ENCODE data around the gene RGN. TPM values are rescaled to one million over a fixed set of nuclear protein-coding genes. Genes with fewer than 3 reads are reported as not detected.
A peak's percentile ranks its signal among the peaks of the same experiment; 100 is the strongest.

RGN gene
- total RNA-seq, 2 donors from 2014 or later, result 3.9 to 5.6 TPM

DNA sequence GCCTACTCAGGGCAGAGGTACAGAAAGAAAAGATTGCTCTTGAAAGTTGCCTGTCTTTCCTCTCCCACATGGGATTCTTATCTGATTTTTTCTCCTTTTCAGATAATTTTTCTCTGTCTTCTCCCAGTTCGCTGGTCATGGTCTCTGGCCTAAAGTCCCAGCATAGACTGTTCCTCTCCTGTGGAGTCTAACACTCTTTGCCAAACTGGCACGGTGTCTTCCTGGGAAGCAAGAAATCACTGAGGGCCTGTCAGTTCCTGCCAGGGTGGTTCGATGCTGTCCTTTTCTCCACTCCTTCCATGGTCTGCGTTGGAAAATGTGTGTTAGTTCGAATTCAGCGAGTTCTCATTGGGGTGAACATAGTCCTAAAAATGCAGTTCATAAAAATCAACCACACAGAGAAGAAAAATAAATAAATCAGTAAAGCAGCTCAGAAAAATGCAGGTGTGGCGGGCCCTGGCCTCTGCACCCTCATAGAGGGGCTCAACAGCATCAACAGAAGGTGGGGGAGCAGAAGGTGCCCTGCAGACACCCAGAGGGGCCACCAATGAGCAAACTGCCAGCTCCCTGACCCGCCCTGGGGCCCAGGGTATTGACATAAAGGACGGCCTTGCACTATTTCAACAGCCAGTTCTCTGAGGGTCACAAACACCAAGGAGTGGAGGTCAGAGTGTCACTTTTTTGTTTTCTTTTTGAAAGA is 2.1 kb downstream of the RGN start:
- Mint-ChIP-seq H3K27me3 (ENCODE audit: insufficient read depth) (no peaks in the 10 kb centered on the region), H3K9me3 (peaks cover 60% of the 10 kb centered on the region), H3K36me3 (ENCODE audit: low read depth) (peaks cover 3% of the 10 kb centered on the region), H3K4me3 (no peak overlapping the region), H3K27ac (no peak overlapping the region), H3K4me1 (peaks cover 18% of the 10 kb centered on the region)
- H3K9ac ChIP-seq (ENCODE audit: extremely low read depth, low read length, poor library complexity, severe bottlenecking), result no peak overlapping the region
- H3K36me3 ChIP-seq (ENCODE audit: control insufficient read depth, insufficient read depth, low read length), result no peaks in the 10 kb centered on the region
- H3K27ac ChIP-seq (ENCODE audit: low read depth, low read length), result no peak overlapping the region
- no peaks in the 10 kb centered on the region for H3K27me3 ChIP-seq (ENCODE audit: control insufficient read depth, insufficient read depth, low read length, poor library complexity, severe bottlenecking)
- 93 to 100% methylated on average over 1 to 9 of the region's 9 CpGs for WGBS, 2 experiments (ENCODE audit: insufficient coverage in 1 of 2, insufficient read length in 1 of 2)
- no peaks in the 10 kb centered on the region for H3K9me3 ChIP-seq (ENCODE audit: control insufficient read depth, low read length)
- H3K4me1 ChIP-seq (ENCODE audit: control insufficient read depth, insufficient read depth, low read length), result no peaks in the 10 kb centered on the region
- TF ChIP-seq, protein P1, sequence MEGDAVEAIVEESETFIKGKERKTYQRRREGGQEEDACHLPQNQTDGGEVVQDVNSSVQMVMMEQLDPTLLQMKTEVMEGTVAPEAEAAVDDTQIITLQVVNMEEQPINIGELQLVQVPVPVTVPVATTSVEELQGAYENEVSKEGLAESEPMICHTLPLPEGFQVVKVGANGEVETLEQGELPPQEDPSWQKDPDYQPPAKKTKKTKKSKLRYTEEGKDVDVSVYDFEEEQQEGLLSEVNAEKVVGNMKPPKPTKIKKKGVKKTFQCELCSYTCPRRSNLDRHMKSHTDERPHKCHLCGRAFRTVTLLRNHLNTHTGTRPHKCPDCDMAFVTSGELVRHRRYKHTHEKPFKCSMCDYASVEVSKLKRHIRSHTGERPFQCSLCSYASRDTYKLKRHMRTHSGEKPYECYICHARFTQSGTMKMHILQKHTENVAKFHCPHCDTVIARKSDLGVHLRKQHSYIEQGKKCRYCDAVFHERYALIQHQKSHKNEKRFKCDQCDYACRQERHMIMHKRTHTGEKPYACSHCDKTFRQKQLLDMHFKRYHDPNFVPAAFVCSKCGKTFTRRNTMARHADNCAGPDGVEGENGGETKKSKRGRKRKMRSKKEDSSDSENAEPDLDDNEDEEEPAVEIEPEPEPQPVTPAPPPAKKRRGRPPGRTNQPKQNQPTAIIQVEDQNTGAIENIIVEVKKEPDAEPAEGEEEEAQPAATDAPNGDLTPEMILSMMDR (conservative IDR thresholded peaks at IDR 0.05), result no peak
- DNase-seq, result no peak
- H3K4me3 ChIP-seq (ENCODE audit: low read length), result no peak overlapping the region

DNA sequence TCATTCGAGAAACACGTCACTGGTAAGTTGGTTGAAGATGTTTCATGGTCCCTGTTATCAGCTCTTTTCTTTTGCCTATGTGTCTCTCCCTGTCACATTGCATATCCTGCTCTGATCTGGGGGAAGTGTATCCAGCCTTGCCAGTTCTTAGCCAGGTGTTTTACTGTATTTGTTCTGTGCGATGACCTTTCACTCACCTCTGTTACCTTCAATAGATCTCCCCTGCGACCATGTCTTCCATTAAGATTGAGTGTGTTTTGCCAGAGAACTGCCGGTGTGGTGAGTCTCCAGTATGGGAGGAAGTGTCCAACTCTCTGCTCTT is 2.6 kb downstream of the RGN start:
- Histone ChIP-seq H3K4me1 (ENCODE audit: control insufficient read depth, insufficient read depth, low read length) (no peaks in the 10 kb centered on the region), H3K36me3 (ENCODE audit: control insufficient read depth, insufficient read depth, low read length) (no peaks in the 10 kb centered on the region), H3K27me3 (ENCODE audit: control insufficient read depth, insufficient read depth, low read length, poor library complexity, severe bottlenecking) (no peaks in the 10 kb centered on the region), H3K4me3 (ENCODE audit: low read length) (no peak overlapping the region), H3K27ac (ENCODE audit: low read depth, low read length) (no peak overlapping the region), H3K9ac (ENCODE audit: extremely low read depth, low read length, poor library complexity, severe bottlenecking) (no peak overlapping the region), H3K9me3 (ENCODE audit: control insufficient read depth, low read length) (no peaks in the 10 kb centered on the region)
- TF ChIP-seq, protein P1 (conservative IDR thresholded peaks at IDR 0.05), result no peak
- no peaks in the 10 kb centered on the region for H3K27me3 Mint-ChIP-seq (ENCODE audit: insufficient read depth)
- 82 to 100% methylated on average over 1 to 5 of the region's 5 CpGs for WGBS, 2 experiments (ENCODE audit: insufficient coverage in 1 of 2, insufficient read length in 1 of 2)
- H3K27ac Mint-ChIP-seq, result no peak overlapping the region
- no peak overlapping the region for H3K4me3 Mint-ChIP-seq
- H3K36me3 Mint-ChIP-seq (ENCODE audit: low read depth), result peaks cover 3% of the 10 kb centered on the region
- H3K9me3 Mint-ChIP-seq, result peaks cover 61% of the 10 kb centered on the region
- DNase-seq, result no peak
- H3K4me1 Mint-ChIP-seq, result peaks cover 18% of the 10 kb centered on the region

DNA sequence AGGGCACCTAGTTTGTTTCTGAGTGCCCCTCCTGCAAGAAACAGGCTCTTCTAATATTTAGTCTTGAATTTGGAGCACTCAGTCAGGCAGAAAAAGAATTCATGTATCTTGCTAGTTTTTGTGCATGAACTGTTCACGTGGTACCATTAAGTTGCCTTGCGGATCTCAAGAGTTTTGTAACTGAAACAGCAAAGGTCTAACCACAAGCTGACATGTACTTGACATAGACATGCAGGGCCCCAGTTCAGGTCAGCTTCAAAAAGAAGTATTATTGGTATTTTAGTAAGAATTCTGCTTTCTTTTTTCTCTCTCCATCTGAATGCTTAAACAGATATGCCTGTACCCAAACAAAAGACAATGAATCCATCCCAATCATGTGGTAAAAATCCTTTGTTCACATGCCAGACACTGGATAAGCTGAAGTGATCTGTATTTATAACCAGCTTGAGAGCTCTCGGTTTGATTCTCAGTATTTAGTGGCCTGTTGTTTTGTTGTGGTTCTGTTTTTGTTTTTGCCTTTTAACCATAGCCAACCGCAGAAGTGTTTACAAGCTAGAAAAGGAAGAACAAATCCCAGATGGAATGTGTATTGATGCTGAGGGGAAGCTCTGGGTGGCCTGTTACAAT is 13.0 kb downstream of the RGN start:
- Histone ChIP-seq H3K4me1 (ENCODE audit: control insufficient read depth, insufficient read depth, low read length) (no peaks in the 10 kb centered on the region), H3K36me3 (ENCODE audit: control insufficient read depth, insufficient read depth, low read length) (no peaks in the 10 kb centered on the region), H3K9ac (ENCODE audit: extremely low read depth, low read length, poor library complexity, severe bottlenecking) (no peak overlapping the region), H3K9me3 (ENCODE audit: control insufficient read depth, low read length) (no peaks in the 10 kb centered on the region), H3K27ac (ENCODE audit: low read depth, low read length) (no peak overlapping the region), H3K27me3 (ENCODE audit: control insufficient read depth, insufficient read depth, low read length, poor library complexity, severe bottlenecking) (no peaks in the 10 kb centered on the region), H3K4me3 (ENCODE audit: low read length) (no peak overlapping the region)
- no peaks in the 10 kb centered on the region for H3K36me3 Mint-ChIP-seq (ENCODE audit: low read depth)
- 48% methylated on average over 4 of the region's 4 CpGs; no CpG with 5 or more reads in 1 of the 2 experiments for WGBS, 2 experiments (ENCODE audit: insufficient coverage in 1 of 2, insufficient read length in 1 of 2)
- no peak overlapping the region for H3K4me3 Mint-ChIP-seq
- H3K4me1 Mint-ChIP-seq, result peaks cover 18% of the 10 kb centered on the region
- H3K27ac Mint-ChIP-seq, result peak overlapping the region; percentile 45
- no peak for DNase-seq
- TF ChIP-seq, protein P1 (conservative IDR thresholded peaks at IDR 0.05), result no peak
- no peaks in the 10 kb centered on the region for H3K27me3 Mint-ChIP-seq (ENCODE audit: insufficient read depth)
- H3K9me3 Mint-ChIP-seq, result peaks cover 31% of the 10 kb centered on the region

Data from endodermal cell (in vitro differentiated cells).